Mammary epithelial cell (primary cell): ENCODE data around the gene EXD3.

Source experiments
- EZH2 ChIP-seq: IDR thresholded peaks from 2 replicates; pipeline ENCODE4 v1.6.1; 2012; ENCODE audit warnings: low read length, inconsistent platforms, borderline replicate concordance
- TF ChIP-seq, protein P1 (sequence below), 2 donors: IDR thresholded peaks in 1 of 2; conservative IDR thresholded peaks in 1 of 2; 2 replicates each; pipeline ENCODE4 v1.5.1; 2011 to 2012; ENCODE audit warnings: inconsistent platforms in 2 of 2, low read length in 2 of 2, mild to moderate bottlenecking in 2 of 2, control low read depth in 1 of 2, low read depth in 1 of 2; ENCODE audit not compliant: insufficient read depth in 1 of 2; ENCODE audit errors: extremely low read depth in 1 of 2

DNA sequence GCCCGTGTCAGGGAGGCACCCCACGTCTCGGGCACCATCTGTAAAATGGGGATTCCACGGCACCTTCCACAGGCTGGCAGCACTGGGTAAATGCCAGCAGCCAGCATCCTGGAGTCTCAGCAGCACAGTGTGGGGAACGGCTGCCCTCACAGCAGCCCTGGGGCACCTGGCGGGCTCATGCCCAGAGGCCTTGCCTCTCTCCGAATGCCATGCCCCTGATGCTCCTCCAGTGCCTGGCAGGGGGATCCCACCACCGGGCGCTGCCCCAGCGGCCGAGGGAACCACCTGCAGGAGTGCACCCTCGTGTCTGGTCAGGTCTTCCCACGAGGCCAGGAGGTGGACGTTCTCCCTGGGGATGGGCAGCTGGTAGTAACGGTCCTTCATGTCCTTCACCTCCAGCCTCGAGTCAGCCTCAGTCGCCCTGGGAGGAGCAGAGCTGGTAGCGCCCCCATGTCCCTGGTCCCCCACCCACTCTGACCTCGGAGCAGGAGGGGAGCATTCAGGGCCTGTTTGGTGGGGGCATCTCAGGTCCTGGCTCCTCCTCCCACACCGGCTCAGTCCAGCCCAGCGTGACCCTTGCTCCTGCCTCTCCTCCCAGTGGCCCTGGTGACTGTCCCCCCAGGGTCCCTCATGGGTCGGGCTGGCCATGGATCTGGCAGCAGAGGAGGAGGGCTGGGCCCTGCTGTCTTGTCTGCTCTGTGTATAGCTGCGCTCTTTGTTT lies 71.0 kb downstream of the EXD3 start:
- TF ChIP-seq, protein P1, sequence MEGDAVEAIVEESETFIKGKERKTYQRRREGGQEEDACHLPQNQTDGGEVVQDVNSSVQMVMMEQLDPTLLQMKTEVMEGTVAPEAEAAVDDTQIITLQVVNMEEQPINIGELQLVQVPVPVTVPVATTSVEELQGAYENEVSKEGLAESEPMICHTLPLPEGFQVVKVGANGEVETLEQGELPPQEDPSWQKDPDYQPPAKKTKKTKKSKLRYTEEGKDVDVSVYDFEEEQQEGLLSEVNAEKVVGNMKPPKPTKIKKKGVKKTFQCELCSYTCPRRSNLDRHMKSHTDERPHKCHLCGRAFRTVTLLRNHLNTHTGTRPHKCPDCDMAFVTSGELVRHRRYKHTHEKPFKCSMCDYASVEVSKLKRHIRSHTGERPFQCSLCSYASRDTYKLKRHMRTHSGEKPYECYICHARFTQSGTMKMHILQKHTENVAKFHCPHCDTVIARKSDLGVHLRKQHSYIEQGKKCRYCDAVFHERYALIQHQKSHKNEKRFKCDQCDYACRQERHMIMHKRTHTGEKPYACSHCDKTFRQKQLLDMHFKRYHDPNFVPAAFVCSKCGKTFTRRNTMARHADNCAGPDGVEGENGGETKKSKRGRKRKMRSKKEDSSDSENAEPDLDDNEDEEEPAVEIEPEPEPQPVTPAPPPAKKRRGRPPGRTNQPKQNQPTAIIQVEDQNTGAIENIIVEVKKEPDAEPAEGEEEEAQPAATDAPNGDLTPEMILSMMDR (conservative IDR thresholded peaks at IDR 0.05 in 1 of 2, IDR thresholded peaks at IDR 0.05 in 1 of 2; ENCODE audit: extremely low read depth in 1 of 2, insufficient read depth in 1 of 2, low read depth in 1 of 2, low read length in 2 of 2): no peak
- no peak for TF ChIP-seq EZH2
